HG02981 (cell line): ENCODE data around the gene SLC1A1.
"Not testable (repeated sequence)": the region's sequence is repeated elsewhere in the genome, so short reads cannot be mapped to it uniquely, and the experiment has no call there.

Experiments
- ATAC-seq: cut with Tn5 transposase; IDR thresholded peaks from one replicate; pipeline ENCODE4 v1.9.1; 2021; ENCODE audit warnings: mild to moderate bottlenecking, moderate library complexity; ENCODE audit not compliant: unreplicated experiment

SLC1A1 gene

DNA sequence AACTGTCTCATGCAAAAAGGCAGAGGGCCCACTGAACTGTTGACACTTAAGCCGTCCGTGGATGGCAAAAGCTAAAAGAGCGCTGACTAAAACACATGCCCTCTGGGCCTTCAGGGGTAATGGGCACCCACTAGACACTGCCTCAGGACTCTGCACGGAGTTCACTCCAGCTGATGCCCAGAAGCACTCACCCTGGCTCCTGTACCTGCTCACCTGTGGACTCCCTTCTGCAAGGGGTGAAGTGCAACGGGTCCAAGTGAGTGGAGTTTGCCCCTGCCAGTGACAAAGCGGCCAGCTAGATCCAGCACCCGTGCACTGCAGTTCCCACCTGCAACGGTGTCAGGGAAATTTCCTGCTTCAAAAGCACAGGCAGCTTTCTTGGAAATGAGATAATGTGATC, 50.2 kb downstream of the SLC1A1 start:
- ATAC-seq, result no peak

DNA sequence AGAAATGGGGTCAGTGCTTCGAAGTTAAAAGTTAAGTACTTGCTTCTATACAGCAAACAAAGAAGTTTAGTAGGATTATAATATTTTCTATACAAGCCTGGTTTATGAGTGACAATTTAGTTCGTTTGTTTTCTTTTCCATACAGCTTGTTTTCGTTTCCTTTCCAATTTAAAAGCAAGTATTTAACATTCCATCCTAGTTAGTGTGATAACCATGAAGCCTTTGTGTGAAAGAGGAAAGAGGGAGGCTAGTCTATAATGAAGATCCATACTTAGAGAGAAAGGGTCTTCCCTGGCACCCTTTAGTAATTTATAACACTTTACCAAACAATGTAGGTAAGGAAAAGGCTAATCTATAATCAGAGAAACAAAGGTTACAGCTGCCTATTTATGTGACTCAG, 51.0 kb downstream of the SLC1A1 start:
- no peak for ATAC-seq

DNA sequence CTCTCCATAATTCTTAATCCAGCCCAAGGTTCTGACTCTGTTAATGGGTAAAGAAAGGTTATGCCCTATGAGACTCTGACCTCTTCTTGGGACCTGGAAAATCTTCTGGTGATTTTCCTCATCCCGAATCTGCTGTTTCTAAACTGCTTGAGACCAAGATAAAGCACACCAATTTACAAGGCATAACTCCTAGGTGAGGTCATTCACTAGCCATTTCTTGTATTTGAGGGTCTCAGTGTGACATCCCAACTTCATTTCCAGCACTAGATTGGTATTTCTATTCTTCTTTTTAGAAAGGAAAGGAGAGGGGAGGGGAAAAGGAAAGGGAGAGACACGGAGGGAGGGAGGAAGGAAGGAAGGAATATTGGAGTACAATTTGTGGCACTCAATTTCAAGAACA, 51.6 kb downstream of the SLC1A1 start:
- no peak for ATAC-seq

DNA sequence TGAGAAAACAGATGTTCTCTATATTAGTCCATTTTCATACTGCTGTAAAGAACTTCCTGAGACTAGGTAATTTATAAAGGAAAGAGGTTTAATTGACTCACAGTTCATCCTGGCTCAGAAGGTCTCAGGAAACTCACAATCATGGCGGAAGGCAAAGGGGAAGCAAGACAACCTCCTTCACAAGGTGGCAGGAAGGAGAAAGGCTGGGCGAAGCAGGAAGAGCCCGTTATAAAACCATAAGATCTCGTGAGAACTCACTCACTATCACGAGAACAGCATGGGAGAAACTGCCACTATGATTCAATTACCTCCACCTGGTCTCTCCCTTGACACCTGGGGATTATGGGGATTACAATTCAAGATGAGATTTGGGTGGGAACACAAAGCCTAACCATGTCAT, 54.4 kb downstream of the SLC1A1 start:
- ATAC-seq, result not testable (repeated sequence)

DNA sequence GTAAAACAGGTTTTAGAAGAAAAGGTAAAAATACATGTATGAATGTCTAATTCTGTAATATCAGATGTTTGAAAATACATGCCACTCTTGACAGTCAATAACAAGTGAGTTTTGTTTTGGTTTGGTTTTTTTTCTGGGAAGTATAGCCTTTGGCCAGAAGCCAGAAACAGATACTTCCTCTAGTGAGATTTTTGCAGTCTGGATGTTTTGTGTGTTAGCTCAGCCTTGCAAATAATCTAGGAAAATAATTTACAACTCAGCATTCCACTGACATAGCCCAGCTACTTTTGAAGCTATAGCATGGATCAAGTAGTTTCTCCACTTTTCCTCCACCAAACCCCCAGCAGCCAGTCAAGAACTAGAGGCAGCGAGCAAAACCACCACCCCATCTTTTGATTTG, 56.7 kb downstream of the SLC1A1 start:
- ATAC-seq, result no peak

DNA sequence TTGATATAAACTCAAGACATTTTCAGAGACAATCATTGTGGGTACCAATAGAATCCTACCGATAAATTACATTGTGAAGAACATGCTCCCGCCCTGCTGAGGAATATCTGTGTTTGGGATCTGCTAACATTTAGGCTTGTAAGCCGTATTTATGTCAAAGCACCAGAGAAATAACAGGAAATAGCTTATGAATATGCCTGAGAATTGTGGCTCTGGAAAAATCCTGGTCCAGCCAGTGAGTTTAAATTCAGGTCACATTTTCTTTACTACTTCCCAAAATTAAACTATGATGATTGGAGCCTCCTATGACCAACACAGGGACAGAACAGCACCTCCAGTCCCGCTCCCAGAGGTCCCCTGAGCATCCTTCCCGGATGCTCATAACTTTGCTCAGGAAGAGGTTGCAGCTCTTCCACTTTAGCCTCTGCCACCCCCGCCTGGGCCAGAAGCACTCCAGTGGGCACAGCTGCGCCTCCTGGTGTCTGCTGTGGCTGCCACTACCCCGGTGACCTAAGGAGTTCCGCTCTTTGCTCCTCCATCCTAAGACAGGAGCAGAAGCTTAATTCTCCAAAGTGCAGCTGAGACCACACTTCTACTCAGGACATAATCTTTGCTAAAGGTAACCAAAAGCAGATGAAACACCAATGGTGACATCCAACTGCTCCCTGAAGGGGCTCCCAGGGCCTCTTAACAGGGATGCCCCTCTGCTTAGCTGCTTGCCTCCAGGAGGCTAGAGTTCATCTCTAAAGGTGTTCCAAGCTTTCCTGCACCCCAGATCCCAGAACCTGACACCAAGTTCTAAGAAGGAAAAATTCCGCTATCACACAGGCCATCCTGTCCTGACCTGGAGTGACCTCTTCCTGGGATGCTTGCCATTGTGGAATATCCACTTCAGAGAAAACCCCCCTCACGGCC, 58.8 kb downstream of the SLC1A1 start:
- no peak for ATAC-seq

DNA sequence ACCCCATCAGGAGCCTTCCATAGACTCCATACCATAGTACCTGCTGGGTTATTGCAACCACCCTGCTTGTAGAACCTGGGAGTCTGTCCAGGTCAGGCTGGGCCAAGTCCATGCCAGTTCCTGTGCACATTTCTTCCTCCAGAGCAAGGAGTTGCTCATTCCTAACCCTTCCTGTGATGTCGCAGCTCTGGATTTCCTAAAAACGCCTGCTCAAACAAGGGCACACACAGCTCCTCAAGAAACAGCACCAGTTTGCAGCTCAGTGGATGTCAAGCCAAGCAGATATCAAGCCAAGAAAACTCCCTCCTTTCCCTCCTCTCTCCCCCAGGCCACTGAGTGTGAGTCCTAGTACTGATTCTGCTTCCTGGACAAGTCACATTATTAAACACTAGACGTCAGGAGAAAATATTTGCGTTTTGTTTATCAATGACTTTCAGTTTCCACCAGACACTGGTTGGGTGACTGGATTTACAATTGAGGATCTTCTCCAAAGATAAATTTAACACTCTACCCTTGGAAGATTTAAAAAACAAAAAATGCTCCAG, 59.6 kb downstream of the SLC1A1 start:
- ATAC-seq, result no peak

DNA sequence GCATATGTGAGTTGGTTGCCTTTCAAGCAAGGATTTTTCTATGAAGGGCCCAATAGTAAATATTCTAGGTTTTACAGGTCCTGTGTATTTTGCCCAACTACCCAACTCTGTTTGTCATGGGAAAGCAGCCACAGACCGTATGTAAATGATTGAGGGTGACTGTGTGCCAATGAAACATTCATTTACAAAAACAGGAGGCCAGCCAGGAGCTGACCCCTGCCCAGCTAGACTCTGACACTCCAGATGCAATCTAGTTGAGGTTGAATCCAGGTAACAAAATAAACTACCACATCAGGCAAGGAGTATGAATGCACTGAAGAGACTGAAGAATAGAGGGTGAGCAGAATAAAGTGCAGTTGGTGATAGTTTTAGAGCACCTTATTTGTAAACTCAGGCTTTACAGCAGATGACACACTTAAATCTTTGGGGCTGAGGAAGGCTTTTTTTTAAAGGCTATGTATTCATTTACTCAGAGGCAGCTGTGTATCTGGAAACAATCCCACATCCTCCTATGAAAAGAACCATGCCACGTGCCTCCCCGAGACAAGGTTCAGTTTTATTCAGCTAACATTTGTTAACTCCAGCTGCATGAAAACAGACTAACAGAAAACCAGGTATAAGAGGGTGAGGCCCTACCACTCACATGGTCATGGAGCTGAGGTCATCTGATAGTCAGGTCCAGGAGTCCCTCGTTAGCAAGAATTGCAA, 60.7 kb downstream of the SLC1A1 start:
- ATAC-seq, result no peak

DNA sequence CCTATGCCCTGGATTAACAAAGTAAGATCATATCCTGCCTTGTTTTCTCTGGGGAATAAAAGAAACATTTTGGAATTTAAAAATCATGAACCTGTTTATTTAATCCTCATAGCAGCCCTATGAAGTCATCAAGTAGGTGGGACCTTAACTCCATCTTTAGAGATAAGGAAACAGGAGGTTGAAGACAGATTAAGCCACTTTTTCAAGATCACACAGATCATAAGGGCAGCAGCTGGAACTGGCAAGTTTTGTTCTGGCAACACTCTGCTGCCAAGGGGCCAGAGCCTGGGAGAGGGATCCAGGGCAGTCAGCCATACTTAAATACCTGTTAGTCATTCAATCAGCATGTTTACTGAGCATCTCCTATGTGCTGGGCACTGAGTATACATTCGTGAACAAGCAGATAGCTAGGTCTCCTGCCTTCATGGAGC, 63.7 kb downstream of the SLC1A1 start:
- no peak for ATAC-seq

DNA sequence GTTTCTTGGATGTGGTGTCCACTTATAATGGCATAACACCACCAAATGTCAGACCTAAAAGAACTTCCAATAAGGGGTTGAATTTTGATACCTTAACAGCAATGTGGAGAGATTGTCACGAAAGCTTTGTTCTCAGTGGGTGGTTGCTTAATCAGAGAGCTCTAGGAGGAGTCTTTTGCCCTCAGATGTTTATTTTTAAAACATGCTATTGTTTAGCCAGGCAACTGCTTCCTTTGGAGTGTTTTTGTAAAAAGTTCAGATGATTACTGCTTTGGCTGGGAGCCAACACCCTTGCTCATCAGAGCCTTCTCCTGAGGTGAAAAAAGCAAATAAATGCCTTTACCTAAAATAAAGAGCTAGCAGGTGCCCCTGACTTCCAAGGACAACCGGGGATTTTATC, 65.0 kb downstream of the SLC1A1 start:
- ATAC-seq, result no peak

DNA sequence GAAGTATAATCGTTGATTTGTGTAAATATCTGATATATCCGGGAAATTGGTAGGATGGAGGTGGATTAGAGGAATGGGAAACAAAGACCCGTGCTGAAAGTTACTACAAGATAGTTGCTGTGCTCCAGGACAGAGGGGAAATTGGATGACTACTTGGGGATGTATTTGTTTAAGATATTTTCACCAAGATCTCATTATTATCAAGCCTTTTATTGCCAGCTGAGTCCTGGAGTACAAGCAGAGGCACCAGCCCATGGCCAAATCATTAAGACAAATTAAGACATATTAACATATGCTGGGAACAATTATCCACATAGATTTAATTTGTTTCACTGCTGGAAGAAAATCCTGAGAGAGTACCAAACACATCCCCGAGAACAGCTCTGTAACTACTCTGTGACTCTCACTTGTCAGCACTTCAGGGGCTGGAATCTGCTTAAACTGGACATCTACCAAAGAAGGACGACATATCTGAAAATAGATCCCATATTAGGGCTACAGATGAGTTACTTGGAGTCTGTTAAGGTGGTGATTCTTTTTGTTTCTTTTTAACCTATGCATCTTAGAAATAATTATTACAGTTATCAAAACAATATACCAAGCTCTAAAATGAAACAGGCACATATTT, 68.2 kb downstream of the SLC1A1 start:
- no peak for ATAC-seq

DNA sequence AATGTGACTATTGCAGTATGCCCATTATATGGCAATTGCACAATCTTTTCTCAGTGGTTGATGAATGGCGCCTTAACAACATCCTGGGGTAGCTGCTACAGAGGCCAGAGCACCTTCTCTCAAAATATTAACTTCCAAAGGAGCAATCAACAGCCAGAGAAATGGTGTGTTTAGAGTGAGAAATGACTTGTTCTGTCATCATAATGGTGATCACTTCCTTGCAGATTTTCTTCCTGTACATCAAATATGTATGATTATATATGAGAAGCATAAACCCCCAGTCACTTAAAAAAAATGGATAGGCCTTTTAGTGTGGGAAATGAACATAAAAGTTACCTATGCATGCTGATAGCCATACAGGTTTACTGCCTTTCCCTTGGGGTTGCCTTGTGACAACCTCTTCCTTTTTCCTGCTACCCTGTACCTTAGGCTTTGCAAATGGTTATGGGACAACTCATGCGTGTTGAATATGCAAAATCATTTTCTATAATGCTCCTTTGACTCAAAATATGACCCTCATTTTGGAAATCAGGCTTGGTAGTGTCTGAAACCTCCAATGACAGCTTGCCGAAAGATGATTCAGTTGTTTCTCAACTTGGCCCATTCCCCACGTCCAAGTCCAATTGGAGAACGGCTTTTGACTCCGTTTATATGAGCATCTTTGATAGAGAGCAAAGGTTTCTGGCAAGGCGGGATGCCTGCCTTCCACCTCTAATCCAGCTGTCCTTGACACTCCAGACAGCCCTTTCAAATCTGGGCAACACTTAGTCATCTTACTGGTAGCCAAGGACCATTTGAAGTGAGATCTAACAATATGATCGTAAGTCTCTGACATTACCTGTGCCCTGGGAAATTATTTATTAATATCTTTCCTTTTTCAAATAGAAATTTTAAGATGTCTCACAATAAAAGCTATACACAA, 69.3 kb downstream of the SLC1A1 start:
- peak; percentile 91 for ATAC-seq

DNA sequence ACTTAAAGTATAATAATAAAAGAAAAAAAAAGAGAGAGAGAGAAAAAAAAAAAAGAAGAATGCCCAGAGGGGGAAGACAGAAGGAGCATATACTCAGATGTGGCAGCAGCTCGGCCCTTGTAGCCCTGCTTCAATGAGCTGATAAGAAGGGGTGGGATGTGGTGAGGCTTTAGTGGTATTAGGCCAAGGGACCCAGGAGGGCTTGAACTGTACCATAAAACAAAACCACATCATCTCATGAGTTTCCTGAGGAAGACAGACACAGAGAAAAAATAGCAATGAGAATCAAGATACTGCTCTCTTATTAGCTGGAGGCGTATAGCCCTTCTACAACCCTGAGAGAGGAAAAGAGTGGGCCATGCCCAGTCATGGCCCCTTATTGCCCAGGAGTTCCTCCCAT, 72.8 kb downstream of the SLC1A1 start:
- no peak for ATAC-seq

DNA sequence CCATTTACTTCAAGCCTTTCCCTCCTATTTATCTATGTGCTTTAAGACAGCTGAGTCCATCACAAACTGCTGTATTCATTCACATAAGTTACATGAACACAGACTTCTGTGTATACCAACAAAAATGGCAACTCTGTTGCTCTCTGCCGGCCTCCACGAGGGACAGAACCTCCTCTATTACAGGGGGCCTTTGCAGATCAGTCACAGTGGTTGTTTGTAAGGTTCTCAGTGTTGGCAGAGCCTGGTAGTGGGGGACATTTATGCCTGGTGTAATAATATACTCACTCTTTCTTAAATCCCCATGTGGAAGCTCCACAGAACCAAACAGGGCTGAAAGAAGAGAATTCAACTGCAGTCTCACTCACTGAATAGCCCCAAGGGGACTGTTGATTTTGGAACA, 76.5 kb downstream of the SLC1A1 start:
- ATAC-seq, result no peak

DNA sequence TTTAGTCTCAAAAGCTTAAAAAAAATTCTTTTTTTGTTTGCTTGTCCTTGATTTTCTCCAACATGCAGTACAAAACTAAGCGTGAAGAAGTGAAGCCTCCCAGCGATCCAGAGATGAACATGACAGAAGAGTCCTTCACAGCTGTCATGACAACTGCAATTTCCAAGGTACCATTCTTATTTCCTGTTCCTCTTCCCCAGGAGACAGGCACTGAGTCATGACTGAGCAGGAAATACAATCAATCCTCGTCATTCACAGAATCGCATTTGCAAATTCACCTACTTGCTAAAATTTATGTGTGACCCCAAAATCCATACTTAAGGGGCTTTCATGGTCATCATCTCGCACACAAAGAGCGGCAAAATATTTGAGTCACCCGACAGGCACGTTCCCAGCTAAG, 77.3 kb downstream of the SLC1A1 start:
- ATAC-seq, result no peak

DNA sequence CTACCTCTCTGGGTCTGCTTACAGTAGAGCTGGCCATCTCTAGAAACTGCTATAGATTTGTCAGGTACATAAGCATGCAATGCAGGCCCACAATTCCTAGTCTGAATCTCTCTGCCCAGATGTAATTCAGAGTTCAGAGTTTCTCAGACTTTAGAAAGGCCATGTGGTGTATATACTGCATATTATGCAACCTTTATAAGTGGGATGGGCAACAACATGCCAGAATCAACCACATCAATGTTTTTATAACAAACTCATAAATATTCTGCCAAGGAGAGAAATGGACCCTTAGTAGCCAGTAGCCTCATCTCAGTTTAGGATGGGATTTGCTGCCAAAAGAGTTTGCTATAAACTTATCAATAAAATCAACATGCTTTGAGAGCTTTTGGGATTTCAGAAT, 78.8 kb downstream of the SLC1A1 start:
- no peak for ATAC-seq

DNA sequence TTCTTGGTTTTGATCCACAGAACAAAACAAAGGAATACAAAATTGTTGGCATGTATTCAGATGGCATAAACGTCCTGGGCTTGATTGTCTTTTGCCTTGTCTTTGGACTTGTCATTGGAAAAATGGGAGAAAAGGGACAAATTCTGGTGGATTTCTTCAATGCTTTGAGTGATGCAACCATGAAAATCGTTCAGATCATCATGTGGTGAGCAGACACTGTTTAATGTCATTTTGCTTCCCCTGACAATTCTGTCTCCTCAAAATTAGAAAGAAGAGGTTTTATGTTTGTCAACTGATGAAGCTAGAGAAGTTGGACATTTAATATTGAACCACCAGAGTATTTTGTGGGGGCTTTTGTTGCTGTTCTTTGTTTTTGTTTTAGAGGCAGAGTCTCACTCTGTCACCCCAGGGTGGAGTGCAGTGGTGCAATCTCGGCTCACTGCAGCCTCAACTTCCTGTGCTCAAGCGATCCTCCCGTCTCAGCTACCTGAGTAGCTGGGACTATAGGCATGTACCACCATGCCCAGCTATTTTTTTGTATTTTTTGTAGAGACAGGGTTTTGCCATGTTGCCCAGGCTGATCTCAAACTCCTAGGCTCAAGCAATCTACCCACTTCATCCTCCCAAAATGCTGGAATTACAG, 82.0 kb downstream of the SLC1A1 start:
- ATAC-seq, result no peak

DNA sequence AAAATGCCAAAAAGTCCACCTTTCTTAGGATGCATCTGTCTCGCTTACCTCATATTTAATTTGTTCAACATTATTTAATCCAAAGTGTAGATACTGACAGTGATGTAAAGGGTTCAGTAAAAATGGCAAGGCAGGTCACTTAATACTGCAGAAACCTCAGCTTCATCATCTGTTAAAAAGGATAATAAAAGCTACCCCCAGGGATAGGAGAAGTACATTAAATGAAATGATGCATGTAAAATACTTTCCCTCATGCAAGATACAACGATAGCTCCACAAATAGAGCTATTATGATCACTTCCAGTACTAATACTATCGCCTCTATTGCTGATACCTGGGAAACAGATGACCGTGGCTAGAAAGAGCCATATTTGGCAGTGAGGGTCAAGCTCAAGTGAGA, 82.9 kb downstream of the SLC1A1 start:
- ATAC-seq, result no peak

DNA sequence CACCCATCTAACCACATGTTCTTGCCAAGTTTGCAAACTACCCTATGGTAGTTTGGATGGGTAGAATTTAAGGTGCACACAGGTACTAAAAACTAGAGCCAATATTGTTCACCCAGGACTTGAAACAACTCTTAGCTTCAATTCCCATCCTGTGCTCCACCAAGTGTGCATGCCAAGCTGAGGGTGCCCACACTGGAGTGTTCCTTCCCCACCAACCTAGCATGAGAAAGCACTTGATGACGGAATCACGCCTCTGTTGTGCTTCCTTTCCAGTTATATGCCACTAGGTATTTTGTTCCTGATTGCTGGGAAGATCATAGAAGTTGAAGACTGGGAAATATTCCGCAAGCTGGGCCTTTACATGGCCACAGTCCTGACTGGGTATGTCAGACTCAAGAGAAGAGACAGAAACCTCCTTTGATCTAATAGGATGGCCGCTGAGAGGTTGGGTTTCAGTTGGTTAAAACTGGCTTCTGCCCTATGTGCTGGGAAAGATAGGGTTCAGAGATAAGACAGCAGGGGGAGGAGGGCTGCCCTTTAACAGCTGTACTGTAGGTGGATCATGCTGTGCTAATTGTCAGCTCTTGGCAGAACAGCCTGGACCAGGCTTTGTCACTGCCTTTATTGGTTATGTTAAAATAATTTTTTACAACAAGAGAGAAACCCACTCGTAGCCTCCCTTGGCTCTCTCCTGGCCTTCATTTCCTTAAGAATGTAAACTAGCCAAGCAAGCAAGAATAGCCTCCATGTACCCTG, 83.5 kb downstream of the SLC1A1 start:
- ATAC-seq, result no peak
